ENCODE data around the gene PAQR5.
"Not testable (repeated sequence)": the region's sequence is repeated elsewhere in the genome, so short reads cannot be mapped to it uniquely, and the experiment has no call there.

PAQR5 gene

DNA sequence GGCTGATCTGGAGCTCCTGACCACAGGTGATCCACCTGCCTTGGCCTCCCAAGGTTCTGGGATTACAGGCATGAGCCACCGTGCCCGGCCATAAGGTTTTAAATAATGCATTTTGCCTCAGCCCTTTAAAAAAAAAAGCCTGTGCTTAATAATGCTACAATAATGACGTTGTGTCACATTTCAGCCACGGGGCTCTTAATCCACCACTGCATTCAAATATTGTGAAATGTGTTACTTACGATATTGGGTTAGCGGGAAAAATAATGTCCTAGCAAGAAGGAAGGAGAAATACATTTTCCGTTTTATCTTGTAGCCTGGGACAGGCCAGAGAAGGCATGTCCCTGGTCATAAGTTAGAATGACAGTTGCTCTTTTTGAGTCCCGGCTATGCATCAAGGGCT is 17.6 kb downstream of the PAQR5 start:
- no peak for DNase-seq (ENCODE audit: low read depth)

DNA sequence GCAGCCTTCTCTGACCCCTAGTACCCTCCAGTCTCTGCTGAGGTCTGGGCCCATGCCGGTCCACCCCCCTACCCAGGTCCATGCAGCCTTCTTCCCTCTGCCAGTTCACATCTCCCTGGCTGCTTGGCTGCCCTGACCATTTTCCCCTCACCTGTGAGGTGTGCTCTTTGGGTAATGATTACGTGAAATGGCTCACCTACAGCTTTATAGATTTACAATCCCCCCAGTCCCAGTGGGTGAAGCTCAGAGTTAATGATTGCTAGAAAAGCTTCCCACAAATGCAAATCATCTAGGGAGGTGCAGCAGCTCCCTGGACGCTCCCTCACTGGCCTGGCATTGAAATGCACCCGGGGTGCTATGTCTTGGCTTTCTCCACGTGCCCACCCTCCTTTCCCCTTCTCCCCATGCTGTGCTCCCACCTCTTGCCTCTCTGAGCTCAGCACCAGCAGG is 18.7 kb downstream of the PAQR5 start:
- DNase-seq (ENCODE audit: low read depth), result no peak

DNA sequence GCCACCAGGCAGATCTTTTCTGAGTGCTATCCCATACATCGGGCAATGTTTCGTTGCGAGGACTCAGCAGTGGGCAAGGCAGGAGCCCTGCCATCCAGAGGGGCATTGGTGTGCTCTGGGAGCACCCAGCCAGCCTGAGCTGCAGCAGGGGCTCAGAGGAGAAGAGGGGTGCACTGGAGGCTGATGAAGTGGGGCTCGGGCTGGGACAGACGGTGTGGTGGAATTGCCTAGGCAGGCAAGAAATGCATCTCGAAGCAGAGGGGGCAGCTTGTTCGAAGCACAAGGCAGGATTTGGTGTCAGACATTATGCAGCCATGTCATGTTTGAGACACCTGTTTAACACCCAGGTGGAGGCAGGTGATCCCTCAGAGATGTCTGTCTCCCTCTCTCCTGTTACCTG is 19.3 kb downstream of the PAQR5 start:
- no peak for DNase-seq (ENCODE audit: low read depth)

DNA sequence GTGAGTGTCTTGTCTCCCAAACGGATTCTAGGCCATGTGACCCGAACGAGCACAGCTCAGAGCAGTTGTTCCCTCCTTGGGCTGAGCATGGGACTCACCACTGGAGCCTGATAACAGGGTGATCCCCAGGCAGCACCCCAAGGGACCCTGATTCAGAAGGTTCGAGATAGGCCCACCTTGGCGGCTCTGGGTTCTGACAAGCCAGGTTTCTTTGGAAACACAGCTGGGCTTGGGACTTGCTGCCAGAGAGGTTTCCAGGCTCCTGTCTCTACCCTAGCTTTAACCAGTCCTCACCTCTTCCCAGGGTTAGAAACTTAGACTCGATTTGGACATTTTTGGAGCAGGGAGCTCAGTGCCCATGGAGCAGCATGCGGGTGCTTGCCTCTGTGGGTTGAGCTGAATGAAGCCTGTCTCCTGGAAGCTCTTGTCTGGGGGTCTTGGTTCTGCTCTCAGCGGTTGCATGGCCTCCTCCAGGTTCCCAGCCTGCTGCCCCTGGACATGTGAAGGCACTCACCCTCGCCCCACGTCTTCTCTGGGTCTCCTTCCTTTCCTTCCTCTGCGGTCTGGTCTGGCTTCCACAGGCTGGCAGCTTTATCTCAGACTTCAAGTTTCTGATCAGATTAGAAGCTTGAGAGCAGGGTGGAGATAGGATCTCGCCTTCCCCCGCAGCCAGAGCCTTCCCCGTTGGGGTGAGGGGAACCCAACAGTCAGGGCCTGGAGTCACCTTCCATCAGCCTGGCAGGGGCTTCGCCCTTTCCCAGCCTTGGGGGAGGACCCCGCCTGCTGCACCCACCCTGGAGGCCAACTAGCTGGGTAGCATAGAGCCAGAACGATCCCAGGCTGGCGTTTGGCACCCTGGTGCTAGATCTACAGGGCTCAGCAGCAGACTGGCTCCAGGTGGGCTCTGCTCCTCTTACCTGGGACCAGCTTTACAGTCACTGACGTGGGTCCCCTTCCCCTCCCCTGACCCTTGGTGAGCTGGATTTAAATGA is 21.0 kb downstream of the PAQR5 start:
- DNase-seq (ENCODE audit: low read depth), result no peak

DNA sequence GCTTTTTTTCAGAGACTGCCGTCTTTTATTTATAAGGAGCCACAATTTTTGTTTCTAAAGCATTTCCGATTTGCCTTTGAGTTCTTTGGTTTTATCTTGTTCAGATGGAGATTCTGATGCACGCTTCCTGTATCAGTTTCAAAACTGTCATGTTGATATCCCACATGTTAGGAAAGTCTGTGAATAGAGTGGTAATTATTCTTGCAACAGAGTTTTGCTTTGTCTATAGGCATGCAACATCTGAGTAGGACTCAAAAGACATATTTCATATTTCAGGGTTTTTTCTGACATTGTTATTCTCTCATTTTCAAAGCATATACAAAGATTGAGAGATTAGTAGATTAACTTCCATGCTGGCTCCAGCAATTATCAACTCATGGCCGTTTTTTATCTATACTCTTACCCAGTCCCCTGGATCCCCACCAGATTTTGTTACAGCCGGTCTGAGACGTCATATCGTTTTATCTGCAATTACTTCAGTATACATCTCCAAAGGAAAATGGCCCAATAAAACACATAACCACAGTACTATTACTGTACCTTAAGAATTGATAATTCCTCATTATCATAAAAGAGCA is 22.4 kb downstream of the PAQR5 start:
- DNase-seq (ENCODE audit: low read depth), result no peak

DNA sequence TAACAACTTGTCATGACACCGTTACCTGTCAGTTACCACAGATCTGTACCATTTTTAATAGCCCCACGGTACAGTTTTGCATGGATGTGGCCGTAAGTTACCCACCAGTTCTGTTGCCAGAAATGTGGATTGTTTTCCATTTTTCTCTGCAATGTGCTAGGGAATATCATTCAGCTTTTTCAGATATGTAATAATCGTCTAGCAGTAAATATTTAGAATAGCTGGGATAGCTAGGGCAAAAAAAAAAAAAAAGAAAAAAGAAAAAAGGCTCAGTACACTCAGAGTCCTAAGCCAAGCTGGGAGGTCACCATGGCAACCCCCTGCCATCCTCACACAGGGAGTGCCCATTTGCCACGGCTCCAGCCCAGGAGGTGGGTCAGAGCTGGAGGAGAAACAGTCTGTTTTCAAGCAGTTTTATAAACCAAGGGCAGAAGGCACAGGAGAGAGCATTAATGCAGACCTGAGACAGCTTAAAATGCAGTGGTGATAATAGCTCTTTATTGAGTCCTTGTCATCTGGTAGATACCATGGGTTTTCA is 25.2 kb downstream of the PAQR5 start:
- DNase-seq (ENCODE audit: low read depth), result no peak

DNA sequence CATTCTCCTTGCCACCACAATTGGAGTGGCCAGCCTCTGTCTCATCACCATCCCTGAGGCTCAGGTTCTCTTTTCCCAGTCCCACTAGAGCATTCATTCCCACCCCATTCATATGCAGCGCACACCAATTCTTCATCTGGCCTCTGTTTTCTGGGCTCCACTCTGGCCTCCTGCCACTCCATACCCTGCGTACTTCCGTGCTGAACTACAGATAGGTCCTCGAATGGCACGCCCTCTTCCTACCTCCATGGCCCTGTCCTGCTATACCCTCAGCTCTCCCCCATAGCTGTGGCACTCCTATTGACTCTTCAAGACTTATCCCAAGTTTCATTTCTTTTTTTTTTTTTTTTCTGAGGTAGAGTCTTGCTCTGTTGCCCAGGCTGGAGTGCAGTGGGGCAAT is 25.9 kb downstream of the PAQR5 start:
- no peak for DNase-seq (ENCODE audit: low read depth)

DNA sequence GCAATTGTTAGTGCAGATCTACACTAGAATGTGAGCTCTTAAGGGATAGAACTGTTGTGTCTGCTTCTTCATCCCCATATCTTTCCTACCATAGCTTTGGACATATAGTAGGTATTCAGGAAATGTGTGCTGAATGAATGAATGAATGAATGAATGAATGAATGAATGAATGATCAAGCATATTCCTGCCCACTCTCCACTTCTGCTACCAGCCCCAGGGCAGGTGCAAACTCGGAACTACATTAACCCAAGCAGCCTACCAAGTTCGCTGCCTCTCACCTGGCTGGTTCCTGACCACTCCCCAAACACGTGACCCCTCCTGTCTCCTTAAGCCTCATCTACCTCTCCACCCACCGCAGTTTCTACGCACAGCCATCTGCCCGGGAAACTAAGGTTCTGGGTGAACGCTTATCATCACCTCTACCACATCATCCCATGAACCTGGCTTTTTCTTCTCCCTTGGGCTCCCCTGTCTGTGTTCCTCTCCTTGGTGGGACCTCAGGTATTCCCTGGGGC is 26.8 kb downstream of the PAQR5 start:
- DNase-seq (ENCODE audit: low read depth), result no peak

DNA sequence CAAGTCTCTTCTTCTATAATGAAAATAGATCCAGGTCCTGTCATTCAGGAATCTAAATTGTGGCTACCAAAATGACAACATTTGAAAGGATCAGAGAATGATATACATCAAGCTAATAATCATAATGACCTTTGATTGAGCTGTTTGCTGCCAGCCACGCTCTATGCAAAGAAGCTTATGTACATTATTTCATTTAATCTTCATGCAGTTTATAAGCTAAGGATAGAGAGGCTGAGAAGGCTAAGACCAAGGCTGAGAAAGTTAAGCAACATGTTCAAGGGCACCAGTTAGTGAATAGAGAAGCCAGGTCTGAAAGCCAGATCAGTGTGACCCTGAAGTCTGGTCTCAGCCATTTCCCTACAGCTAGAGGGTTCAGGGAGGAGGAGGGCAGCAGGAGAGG is 29.4 kb downstream of the PAQR5 start:
- DNase-seq (ENCODE audit: low read depth), result no peak

DNA sequence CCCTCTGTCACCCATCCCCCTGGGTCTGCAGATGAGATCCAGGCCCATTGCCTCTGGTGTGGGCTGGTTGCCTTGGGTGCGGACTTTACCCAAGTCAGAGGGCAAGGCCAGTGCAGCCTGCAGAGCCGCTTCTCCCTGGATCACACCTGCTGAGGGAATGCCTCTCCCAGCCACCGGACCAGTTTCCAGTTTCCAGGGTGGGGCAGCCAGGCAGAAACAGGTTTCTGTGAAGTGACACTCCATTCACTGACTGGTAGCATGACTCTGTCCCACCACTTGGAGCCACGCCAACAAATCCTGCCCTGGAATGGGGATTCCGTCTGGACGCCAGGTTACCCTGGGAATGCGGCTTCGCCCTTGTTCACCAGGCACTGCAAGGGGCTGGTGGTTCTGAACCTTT is 30.0 kb downstream of the PAQR5 start:
- no peak for DNase-seq (ENCODE audit: low read depth)

DNA sequence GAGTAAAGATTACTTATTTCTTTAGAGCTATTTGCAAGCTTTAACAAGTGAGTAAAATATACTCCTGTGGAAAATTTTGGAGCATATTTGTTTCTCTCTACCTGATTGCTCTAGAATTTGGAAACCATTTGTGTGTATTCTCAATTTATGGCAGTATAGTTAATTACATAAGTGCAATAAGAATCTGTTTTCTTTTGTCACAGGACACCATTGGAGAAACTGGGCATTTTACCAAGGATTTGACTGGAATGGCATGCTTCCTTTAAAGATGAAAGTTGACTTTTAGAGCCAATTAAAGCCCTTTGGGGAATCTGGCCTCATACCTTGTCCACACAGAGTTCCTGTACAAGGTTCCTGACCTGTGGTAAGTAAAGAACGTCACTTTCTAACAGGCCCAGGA is 38.4 kb downstream of the PAQR5 start:
- no peak for DNase-seq (ENCODE audit: low read depth)

DNA sequence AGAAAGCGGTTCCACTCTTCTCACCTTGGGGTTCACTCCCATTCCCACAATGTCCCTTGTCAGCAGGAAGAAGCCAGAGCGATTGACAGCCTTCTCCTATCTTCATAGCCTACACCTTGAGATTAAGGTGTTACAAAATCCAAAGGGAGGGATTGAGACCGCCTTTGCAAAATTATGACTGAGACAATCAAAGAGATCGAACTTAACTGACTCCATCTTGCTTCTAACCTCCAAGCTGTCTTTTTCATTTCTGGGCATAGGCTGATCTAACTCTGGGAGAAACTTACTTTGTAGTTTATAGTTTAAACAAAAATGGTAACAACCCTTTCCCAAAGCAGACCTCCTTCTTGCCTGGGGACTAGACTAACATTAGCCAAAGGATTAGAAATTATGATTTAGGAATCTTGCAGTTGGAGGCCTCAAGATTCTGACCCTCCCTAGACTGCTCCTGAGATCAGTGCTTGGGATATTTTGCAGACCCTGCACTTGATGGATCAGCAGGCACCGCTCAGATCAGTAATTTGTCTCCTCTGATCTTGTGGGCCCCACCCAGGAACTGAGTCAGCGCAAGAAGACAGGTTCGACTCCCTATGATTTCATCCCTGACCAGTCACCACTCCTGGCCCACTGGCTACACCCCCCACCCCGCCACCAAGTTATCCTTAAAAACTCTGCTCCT is 40.0 kb downstream of the PAQR5 start:
- no peak for DNase-seq (ENCODE audit: low read depth)

DNA sequence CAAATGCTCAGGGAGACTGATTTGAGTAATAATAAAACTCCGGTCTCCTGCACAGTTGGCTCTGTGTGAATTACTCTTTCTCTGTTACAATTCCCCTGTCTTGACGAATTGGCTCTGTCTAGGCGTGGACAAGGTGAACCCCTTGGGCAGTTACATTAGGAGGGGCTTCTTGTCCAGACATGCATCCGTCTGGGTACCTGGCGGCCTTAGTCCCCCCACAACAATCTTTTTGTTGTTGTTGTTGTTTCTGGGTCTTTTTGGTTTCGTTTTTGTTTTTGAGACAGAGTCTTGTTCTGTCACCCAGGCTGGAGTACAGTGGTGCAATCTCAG is 40.5 kb downstream of the PAQR5 start:
- DNase-seq (ENCODE audit: low read depth), result not testable (repeated sequence)

DNA sequence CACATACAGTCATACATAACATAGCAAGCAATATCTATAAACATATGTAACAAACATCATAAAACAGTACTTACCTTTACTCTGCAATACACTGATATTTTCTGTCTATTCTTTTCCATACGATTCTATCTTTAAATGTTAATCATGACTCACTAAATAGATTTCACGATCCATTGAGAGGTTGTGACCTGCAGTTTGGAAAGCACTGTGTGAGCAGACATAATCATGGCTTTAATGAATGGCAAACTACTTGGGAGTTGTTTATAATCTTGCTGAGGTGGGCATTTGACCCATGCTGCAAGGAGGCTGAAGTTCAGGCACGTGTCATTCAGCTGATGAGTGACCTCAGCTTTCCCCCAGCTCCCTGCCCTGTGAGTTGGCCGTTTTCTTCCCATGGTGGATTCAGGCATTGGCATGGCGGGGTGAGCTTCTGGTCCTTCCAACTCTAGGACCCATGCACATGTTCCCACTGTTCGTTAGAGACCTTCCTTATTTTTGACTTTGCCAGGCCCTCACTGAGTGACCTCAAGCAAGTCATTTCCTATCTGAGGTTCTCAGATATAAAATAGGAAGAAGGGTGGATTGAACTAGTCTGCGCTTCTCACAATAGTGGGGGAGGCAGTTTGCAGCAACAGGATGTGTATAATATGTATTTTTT is 41.7 kb downstream of the PAQR5 start:
- no peak for DNase-seq (ENCODE audit: low read depth)

DNA sequence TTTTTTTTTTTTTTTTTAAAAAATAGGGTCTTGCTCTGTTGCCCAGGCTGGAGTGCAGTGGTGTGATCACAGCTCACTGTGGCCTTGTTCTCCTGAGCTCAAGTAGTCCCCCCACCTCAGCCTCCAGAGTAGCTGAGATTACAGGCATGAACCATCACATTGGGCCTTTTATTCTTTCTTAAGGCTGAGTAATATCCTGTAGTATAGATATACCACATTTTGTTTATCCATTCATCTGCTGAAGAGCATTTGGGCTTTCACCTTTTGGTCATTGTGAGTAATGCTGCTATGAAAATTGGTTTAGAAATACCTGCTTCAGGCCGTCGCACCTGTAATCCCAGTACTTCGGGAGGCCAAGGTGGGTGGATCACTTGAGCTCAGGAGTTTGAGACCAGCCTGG is 42.6 kb downstream of the PAQR5 start:
- DNase-seq (ENCODE audit: low read depth), result no peak

DNA sequence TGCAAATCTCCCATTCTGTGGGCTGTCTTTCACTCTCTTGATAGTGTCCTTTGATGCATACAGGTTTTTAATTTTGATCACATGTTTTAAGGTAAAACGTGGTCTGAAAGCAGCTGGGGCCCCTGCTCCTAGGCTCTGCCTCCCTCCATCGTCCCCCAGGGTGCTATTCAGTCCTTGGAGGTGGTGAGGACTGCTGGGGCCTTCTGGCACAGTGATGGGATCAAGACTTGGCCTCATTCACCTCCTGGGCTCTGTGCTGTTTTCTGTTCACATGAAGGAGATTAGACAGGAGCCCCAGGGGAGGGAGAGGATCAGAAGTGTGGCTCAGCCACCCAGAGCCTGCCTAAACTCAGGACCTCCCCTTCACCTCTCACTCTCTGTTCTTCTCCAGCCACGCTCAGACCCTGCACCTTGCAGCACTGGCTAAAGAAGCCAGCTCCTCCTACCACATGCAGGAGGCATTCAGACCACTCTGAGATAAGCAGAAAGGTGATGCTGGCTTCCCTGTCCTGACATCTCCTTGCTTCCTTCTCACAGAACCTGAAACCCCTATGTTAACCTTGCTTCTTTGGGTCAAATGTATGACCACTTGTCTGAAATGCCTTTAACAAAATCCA is 43.9 kb downstream of the PAQR5 start:
- no peak for DNase-seq (ENCODE audit: low read depth)

DNA sequence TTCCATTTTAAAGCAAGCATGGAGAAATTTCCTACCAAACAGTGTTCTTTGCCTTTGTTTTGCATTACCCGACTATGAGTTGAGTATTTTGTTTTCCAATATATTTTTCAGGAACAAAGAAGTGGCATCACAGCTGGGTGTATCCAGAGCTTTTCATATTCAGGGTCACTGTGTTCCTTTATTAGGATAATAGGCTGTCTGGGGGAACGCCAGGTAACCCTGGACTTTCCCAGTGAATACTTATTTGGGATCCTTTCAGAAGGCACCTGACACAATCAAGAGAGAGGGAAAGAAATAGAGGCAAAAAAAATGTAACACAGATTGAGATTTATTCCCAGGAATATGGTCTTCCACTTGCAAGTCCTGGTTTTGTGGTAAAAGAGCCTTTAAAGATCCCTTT is 44.4 kb downstream of the PAQR5 start:
- DNase-seq (ENCODE audit: low read depth), result no peak

DNA sequence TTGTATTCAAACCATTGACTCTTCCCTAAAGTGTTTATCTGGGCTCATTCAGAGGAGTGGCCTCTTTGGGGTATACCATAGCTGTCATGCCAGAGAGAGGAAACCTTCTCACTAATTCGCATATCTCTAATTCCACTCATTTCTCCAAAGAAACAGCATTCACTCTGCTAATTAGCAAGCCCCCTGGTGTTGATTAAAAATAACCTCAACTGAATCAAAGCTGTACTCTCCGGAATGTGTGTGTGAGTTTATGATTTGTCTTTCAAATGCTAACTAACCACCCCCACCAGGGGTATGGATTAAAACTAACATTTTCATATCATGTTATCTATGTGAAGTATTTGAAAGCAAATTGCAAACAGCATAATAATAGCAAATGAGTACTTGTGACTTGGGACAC is 45.5 kb downstream of the PAQR5 start:
- DNase-seq (ENCODE audit: low read depth), result no peak

DNA sequence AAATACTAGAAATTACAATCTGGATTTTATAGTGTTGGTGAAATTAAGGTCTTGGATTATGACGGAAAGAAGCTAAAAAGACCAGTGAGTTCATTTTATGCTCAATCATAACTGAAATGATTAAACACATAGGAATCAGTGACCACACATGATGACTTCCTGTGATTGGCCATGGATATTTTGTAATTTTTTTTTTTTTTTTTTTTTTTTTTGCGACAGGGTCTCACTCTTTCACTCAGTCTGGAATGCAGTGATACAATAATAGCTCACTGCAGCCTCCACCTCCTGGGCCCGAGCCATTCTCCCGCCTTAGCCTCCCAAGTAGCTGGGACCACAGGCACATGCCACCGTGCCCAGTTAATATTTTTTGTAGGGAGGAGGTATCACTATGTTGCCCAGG is 47.4 kb downstream of the PAQR5 start:
- DNase-seq (ENCODE audit: low read depth), result no peak

DNA sequence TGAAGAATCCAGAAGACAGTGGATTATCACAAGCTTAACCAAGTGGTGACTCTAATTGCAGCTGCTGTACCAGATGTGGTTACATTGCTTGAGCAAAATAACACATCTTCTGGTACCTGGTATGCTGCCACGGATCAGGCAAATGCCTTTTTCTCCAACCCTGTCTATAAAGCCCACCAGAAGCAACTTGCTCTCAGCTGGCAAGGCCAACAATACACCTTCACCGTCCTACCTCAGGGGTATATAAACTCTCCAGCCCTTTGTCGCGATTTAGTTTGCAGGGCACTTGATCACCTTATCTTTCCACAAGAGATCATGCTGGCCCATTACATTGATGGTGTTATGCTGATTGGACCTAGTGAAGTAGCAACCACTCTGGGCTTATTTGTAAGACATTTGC is 52.6 kb downstream of the PAQR5 start:
- DNase-seq (ENCODE audit: low read depth), result no peak

DNA sequence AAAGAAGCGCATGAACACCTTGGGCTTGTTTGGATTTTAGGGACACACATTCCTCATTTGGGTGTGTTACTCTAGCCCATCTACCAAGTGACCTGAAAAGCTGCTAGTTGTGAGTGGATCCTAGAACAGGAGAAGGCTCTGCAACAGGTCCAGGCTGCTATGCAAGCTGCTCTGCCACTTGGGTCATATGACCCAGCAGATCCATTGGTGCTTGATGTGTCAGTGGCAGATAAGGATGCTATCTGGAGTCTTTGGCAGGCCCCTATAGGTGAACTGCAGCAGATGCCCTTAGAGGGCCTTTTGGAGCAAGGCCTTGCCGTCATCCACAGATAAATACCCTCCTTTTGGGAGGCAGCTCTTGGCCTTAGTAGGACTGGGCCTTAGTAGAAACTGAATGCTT is 53.2 kb downstream of the PAQR5 start:
- DNase-seq (ENCODE audit: low read depth), result no peak

Data from activated T-helper 1 cell treated with Interleukin-2 at 50 U/mL for 16 hours (primary cell).